Activated CD4-positive, alpha-beta T cell treated with anti-CD3 and anti-CD28 coated beads for 4 hours (primary cell): ENCODE measurements around the gene PCNX1.
"Not testable (repeated sequence)": the region's sequence is repeated elsewhere in the genome, so short reads cannot be mapped to it uniquely, and the experiment has no call there.

Source experiments
- DNase-seq, 2 donors: peaks; one replicate each; pipeline ENCODE4 v3.0.0-alpha.2; 2020

Gene PCNX1

GRCh38 chr14:70907176-70907995 lies at the start of gene PCNX1:
Gene PCNX1 (plus strand): TSS chr14:70907459. CDS start chr14:70907851, 392 bp downstream.
- peak; percentile 87 to 90 for DNase-seq

GRCh38 chr14:70857496-70857890 lies 49.8 kb upstream of the PCNX1 start:
- DNase-seq, result no peak

- no peak for DNase-seq
Measured at GRCh38 chr14:70858641-70859040, 48.6 kb upstream of the PCNX1 start.

GRCh38 chr14:70866992-70867391 lies 40.3 kb upstream of the PCNX1 start:
- DNase-seq, result not testable (repeated sequence)

- no peak for DNase-seq
Measured at GRCh38 chr14:70871001-70871400, 36.3 kb upstream of the PCNX1 start.

- DNase-seq, result no peak
Measured at GRCh38 chr14:70871863-70872677, 35.2 kb upstream of the PCNX1 start.

- no peak for DNase-seq
Measured at GRCh38 chr14:70872678-70873020, 34.6 kb upstream of the PCNX1 start.

- no peak for DNase-seq
Measured at GRCh38 chr14:70873627-70874026, 33.6 kb upstream of the PCNX1 start.

GRCh38 chr14:70875811-70876460 lies 31.3 kb upstream of the PCNX1 start:
- not testable (repeated sequence) for DNase-seq

GRCh38 chr14:70879448-70879847 lies 27.8 kb upstream of the PCNX1 start:
- DNase-seq, result no peak

GRCh38 chr14:70880888-70881287 lies 26.4 kb upstream of the PCNX1 start:
- not testable (repeated sequence) for DNase-seq

- DNase-seq, result no peak
Measured at GRCh38 chr14:70881549-70882177, 25.6 kb upstream of the PCNX1 start.

GRCh38 chr14:70882776-70883492 lies 24.3 kb upstream of the PCNX1 start:
- DNase-seq, result no peak

- DNase-seq, result no peak
Measured at GRCh38 chr14:70884595-70885342, 22.5 kb upstream of the PCNX1 start.

GRCh38 chr14:70885343-70886022 lies 21.8 kb upstream of the PCNX1 start:
- DNase-seq, result no peak

GRCh38 chr14:70886421-70887206 lies 20.6 kb upstream of the PCNX1 start:
- DNase-seq, result peak in 1 of 2 donors; percentile 26

GRCh38 chr14:70887207-70887681 lies 20.0 kb upstream of the PCNX1 start:
- DNase-seq, result no peak

GRCh38 chr14:70887737-70888499 lies 19.3 kb upstream of the PCNX1 start:
- DNase-seq, result no peak

- DNase-seq, result no peak
Measured at GRCh38 chr14:70888681-70889175, 18.5 kb upstream of the PCNX1 start.
